NCI-H1048 (cell line): ENCODE data around the gene KHNYN.
"Not testable (repeated sequence)": the region's sequence is repeated elsewhere in the genome, so short reads cannot be mapped to it uniquely, and the experiment has no call there.

ENCODE experiments used
- DNase-seq: peaks from one replicate; lab custom pipeline; 2025; lab: John Stamatoyannopoulos, UW

KHNYN gene

GRCh38 chr14:24438223-24439097, 8.7 kb downstream of the KHNYN start:
- DNase-seq: no peak

- DNase-seq: no peak
Measured at GRCh38 chr14:24439257-24439656, 9.5 kb downstream of the KHNYN start.

GRCh38 chr14:24439830-24440605, 10.3 kb downstream of the KHNYN start:
- DNase-seq: no peak

- no peak for DNase-seq
Measured at GRCh38 chr14:24440606-24441399, 11.0 kb downstream of the KHNYN start.

- no peak for DNase-seq
Measured at GRCh38 chr14:24441485-24441884, 11.7 kb downstream of the KHNYN start.

GRCh38 chr14:24441904-24442239, 12.1 kb downstream of the KHNYN start:
- no peak for DNase-seq

- peak; percentile 98 for DNase-seq
Measured at GRCh38 chr14:24442240-24443052, 12.7 kb downstream of the KHNYN start, which contains the start of gene SDR39U1. Gene SDR39U1, minus strand, starts transcription at chr14:24442776. Its CDS starts 7 bp downstream, at chr14:24442769.

- no peak for DNase-seq
Measured at GRCh38 chr14:24443053-24443665, 13.4 kb downstream of the KHNYN start.

GRCh38 chr14:24450828-24451227, 21.1 kb downstream of the KHNYN start:
- DNase-seq: not testable (repeated sequence)

- DNase-seq: no peak
Measured at GRCh38 chr14:24456980-24457379, 27.2 kb downstream of the KHNYN start.

GRCh38 chr14:24458736-24459135, 29.0 kb downstream of the KHNYN start:
- no peak for DNase-seq

GRCh38 chr14:24459331-24459730, 29.6 kb downstream of the KHNYN start:
- DNase-seq: no peak

- no peak for DNase-seq
Measured at GRCh38 chr14:24461336-24461735, 31.6 kb downstream of the KHNYN start.

- no peak for DNase-seq
Measured at GRCh38 chr14:24463017-24463883, 33.5 kb downstream of the KHNYN start.

GRCh38 chr14:24463884-24464785, 34.4 kb downstream of the KHNYN start:
- DNase-seq: no peak

- DNase-seq: no peak
Measured at GRCh38 chr14:24465368-24465767, 35.6 kb downstream of the KHNYN start.

GRCh38 chr14:24465805-24466204, 36.1 kb downstream of the KHNYN start:
- no peak for DNase-seq

GRCh38 chr14:24470450-24470849, 40.7 kb downstream of the KHNYN start:
- not testable (repeated sequence) for DNase-seq

GRCh38 chr14:24473211-24473610, 43.5 kb downstream of the KHNYN start:
- DNase-seq: no peak
